Activated T-cell treated with anti-CD3 and anti-CD28 coated beads, Interleukin-2, amount 50 U/mL, for 1 hour (primary cell): ENCODE results near the gene NDRG2.
"Not testable (repeated sequence)": the region's sequence is repeated elsewhere in the genome, so short reads cannot be mapped to it uniquely, and the experiment has no call there.

Source experiments
- DNase-seq: peaks from one replicate; pipeline ENCODE4 v3.0.0-alpha.2; 2020

NDRG2 gene

DNA sequence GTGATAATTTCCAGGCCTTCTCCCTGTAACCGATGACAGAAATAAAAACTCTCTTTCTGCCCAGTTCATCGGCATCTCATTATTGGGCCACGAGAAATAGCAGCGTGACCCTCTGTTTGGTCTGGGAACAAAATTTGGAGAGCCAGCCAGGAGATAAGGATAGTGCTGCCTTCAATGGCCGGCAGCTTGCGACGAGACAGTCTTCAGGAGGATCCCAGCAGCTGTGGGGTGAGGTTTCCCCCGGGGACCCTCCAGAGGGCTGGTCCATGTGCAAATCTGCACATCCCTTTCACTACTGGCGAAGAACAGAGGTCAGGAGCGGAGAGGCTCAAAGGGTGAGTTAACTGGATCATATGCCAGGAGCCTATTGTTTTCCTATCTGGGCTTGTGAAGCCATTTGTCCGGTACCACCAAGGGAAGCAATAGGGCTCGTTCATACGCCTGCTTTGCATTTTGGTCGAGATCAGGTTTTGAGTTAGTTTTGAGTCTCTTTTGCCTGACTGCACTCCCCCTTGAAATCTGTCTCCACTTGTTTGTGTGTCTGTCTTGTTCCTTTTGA is 21.0 kb downstream of the NDRG2 start:
- no peak for DNase-seq

DNA sequence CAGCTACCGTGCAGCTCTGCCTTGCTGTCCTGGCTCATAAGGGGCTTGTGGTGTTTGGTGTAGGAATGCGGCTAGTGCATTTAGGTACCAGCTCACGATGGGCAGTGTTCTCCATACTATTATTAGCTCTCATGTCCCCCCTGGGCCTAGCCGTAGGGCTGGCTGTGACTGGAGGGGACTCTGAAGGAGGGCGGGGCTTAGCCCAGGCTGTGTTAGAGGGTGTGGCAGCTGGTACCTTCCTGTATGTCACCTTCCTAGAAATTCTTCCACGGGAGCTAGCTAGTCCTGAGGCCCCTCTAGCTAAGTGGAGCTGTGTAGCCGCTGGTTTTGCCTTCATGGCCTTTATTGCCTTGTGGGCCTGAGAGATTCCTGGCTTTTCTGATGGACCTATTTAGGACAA is 23.6 kb downstream of the NDRG2 start:
- no peak for DNase-seq

DNA sequence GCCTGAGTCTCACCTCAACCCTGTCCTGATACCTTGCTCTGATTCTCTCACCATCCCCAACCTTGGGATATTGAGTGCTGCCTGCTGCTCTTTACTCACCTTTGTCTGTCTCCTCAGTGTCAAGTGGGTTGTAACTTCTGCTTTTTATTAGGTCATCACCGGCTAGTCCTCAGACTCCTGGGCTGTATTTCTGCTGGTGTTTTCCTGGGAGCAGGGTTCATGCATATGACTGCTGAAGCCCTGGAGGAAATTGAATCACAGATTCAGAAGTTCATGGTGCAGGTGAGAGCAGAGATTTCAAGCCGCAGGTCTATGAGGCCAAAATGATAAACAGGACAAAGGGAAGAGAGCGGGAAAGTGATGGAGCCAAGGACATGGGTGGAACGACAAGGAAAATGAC is 25.3 kb downstream of the NDRG2 start:
- no peak for DNase-seq

DNA sequence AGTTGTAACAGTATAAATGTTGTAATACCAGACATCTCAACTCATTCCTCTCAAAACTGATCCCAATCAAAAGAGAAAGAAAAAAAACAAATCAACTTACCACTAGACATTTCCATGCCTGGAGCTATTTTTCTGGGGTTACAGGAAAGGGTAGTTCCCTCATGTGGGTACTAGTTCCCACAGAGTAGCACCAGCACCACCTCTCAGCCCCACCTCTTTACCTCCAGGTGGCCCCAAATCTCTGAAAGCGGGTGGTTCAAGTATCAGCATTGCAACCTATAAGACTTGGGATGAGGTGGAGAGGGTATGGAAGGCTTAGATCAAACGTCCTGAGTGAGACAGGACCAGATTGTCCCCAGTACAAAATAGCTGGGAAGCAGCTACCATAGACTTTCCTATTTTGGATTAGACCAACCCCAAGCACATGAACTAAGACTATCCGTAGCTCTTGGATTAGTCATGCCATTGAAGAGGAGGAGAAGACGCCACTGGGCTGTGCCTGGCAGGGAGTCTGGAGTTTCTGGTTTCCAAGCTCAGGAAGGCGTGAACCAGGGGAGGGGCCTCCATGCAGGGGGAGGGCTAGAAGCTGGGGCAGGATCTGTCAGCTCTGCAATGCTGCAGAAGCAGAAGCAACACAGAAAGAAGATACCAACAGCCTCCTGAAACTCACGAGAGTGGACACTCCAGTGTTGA is 26.0 kb downstream of the NDRG2 start, which contains the start of gene SLC39A2:
SLC39A2 (plus strand) TSS at position 620 of the 693 bp plus-strand sequence. CDS start 154 bp downstream, outside the sequence.
- DNase-seq, result no peak

DNA sequence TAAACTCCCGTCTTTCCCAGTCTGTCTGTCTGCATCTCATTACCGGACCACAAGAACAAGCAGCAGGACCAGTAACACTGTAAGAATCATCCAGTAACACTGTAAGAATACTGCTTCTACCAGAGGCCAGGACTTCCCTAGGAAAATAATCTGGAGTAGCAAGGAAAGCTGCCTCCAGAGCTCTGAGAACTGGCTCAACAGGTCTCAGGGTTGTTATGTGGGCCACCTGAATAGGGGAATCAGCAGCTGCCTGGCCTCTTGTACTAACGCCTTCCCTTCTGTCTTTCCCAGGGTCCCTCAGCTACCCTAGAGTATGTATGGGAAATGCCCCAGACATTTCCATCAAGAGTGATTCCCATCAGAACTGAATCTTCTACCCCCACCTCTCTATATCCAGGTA is 26.7 kb downstream of the NDRG2 start:
- no peak for DNase-seq

DNA sequence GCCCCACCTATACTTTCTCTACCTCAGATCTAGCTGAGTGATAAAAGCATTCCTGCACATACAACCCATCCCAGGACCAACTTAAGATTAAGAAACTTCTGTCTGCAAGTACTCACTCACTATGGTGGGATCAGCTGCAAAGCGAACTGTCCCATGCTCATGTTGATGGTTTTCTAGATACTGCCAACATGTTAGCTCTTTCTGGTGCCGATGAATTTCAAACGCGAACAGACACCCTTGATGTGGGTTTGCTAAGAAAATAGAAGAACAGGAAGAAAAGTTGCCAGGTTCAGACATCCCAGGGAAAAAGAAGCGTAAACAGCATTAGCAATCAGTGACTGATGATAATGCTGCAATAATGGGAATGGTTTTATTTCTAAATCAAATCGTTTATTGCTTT is 27.3 kb downstream of the NDRG2 start:
- no peak for DNase-seq

DNA sequence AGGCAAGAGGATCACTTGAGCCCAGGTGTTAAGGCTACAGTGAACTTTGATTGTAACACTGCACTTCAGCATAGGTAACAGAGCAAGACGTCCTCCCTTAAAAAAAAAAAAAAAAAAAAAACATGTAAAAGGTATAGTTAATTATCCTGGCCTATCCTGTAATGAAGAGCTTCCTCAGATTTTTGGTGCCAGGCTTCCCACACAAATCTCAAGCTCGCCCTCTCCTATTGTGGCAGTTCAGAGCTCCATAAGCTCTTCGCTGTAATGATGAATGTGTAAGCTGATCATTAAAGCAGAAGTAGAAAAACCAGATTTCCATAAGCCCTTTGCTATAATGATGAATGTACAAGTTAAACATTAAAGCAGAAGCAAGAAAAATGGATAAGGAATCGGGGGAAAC is 27.7 kb downstream of the NDRG2 start:
- no peak for DNase-seq

DNA sequence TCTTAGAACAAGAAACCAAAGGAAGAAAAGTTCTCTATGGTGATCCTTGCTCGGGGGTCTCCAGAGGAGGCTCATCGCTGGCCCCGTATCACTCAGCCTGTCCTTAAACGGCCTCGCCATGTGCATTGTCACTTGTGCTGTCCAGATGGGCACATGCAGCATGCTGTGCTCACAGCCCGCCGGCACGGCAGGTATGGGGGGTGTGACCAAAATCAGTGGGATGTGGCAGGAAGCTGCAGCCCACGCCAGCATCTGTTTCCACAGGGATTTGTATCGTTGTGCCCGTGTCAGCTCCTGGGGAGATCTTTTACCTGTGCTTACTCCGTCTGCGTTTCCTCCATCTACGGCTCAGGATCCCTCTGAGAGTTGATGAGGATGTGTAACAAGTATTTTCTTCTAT is 28.3 kb downstream of the NDRG2 start:
- DNase-seq, result no peak

DNA sequence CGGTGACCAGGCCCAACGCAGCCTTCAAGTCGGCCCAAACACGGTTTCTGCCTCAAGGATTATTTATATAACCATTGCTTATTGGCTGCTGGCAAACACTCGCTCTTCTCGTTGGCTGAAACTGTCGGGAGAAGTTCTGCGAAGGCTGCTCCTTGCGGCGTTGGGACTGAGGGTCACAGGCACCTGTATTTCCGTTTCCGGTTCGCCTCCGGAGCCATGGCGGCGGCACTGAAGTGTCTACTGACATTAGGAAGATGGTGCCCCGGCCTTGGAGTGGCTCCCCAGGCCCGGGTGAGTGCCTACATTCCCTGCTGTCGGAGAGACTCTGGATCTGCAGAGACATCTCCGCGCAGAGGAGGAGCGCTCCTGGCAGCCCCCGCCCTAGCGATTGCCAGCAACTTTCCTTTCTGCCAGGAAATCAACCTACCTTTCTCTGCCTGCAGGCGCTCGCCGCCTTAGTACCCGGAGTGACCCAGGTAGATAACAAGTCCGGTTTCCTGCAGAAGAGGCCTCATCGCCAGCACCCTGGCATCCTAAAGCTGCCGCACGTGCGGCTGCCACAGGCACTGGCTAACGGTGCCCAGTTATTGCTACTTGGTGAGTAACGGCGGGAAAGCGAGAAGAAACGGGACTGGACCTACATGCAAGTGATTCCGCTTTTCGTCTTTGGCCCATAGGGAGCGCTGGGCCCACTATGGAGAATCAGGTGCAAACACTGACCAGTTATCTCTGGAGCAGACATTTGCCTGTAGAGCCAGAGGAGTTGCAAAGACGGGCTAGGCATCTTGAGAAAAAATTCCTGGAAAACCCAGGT is 34.9 kb downstream of the NDRG2 start, which contains the start of gene METTL17:
METTL17 (plus strand) TSS at position 194 of the 814 bp plus-strand sequence; CDS start at position 217, 23 bp downstream.
- DNase-seq, result peak; percentile 81

DNA sequence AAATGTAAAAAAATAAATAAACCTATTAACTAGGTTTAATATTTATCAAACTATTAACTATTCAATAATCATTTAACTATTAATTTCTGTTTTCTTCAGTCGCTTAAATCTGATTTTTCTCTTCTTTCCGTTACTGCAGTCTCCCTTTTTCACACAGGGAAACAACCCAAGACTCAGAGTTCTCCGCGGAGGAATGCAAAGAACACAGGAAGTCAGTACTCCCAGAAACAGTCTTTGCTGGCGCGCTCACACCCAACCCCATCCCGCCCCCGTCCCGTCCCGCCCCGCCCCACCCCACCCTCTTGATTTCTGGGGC is 35.4 kb downstream of the NDRG2 start:
- no peak for DNase-seq

DNA sequence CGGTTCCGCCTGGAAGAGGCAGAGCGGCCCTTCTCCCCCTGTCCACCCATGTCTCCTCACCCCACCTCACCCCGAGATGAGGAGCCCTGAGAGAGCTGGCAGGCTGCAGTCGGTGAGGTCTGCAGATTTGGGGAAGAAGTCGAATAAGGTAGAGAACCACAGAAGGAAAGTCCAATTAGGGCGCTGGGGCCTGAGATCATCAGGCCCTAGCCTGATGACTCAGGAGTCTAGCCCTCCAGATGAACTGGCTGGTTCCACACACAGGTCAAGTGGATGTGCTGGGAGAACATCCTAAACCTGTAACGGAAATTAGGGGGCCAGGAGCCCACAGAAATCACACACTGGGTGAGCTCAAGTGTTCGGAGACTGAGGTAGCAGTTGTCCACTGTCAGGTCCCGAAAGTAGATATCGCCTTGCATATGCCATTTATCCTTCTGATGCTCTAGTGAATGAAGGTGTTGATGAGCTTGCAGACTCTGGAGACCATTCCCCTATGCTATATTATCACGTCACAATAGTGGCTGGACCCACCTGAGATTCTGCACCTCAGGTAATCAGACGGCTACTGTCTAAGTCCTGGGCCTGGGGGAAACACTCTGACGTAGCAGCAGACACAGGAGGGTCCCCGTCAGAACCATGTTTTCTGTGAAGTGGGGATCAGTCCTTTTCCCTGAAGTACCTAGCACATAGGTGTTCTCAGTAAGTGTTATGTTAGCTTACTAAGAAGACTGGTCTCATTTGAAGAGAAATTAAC is 36.0 kb downstream of the NDRG2 start:
- DNase-seq, result no peak

DNA sequence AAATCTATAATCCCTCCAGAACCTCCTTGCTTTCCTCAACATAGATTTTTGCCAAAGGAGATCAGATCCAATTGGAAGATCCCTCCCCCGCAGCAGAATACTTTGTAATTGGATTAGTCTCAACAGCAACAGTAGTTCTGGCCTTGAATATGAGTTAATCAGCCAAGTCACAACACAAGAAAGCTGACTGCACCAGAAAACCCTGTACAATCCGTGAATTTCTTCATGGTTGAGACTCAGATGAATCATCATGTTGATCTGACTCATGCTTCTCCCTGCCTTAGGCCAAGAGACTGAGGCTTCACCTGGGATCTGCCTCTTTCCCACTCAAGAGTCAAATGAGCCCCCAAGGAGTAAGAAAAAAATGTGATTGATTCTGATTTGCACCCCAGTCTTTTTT is 38.0 kb downstream of the NDRG2 start:
- DNase-seq, result no peak

DNA sequence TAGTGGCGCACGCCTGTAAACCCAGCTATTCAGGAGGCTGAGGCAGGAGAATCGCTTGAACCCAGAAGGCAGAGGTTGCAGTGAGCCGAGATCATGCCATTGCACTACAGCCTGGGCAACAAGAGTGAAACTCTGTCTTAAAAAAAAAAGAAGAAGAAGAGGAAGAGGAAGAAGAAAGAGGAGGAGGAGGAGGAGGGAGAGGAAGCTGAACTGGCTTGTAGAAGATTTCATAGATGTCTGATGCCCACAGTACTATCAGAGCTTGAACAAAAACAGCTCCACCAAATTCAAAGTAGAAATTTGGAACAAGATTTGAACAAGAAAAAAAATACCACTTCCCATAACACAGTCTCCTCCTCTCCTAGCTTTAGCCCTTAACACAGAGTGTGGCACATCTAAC is 39.2 kb downstream of the NDRG2 start:
- DNase-seq, result not testable (repeated sequence)

DNA sequence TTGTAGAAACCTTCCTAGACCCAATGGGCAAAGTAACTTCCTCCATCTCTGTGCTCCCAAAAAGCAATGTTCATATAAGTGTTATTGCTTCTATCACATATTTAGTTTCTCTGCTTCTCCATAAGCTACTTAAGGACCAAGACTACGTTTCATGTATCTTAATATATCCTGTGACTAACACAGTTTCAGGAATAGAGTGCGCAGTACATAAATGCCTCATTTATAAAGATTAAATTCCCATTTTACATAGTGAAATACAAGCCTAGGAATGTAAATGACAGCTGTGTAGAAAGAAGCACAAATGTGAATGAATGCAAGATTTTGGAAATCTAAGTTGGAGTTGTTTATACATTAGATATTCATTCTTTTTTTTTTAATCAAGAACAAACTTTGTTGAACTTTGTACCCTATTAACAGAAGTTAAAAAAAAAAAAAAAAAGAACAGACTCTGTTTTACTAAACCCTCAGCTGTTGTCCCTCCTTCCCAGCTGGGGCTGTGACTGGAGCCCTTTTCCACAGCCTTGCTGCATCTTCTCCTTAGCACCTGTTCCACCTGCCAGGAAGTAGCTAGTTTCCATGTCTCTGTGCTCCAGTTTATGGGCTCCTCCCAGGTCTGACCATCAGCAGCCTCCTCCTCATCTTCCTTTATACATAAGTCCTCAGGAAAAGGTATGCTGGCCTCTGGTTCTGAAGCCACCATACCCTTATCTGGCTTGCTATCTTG is 42.1 kb downstream of the NDRG2 start:
- no peak for DNase-seq

DNA sequence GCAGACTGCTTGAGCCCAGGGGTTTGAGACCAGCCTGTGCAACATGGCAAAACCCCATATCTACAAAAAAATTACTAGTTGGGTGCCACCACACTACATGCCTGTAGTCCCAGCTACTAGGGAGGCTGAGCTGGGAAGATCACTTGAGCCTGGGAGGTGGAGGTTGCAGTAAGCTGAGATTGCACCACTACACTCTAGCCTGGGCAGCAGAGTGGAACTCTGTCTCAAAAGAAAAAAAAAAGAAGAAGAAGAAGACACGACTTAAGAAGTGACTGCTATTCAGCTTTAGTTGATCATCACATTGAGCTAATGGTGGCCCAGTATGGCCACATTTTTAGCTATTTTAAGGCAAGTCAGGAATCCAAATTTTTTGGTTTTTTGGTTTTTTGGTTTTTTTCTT is 44.0 kb downstream of the NDRG2 start:
- no peak for DNase-seq

DNA sequence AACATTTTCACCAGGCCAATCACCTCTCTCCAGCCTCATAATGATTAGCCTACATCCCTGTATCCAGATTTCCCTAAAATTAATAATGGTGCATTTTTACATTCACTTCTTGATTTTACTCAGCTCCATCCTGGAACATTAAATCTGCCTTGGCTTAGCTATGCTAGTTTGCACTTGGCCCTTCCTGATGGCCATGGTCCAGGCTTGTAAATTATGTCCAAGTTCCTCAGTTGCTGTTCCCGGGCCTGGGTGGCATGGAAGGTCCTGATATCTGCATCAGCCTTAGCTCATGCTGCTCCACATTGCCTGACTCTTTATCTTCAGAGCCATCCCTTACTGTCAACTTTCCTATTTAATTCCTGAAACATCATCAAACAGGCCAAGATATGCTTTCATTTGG is 46.2 kb downstream of the NDRG2 start:
- no peak for DNase-seq

DNA sequence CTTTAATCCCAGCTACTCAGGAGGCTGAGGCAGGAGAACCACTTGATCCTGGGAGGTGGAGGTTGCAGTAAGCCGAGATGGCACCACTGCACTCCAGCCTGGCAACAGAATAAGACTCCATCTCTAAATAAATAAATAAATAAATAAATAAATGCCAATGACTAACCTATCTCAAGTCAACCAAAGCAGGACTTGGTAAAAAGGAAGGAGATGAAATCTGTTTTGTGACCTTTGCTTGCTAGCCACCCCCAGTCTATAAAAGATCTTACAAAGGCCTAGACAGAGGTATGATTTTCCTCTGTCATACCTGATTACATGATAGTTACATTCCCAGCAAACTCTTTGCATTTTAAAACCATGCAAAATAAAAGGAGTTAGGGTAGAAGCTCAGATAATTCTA is 48.6 kb downstream of the NDRG2 start:
- DNase-seq, result no peak

DNA sequence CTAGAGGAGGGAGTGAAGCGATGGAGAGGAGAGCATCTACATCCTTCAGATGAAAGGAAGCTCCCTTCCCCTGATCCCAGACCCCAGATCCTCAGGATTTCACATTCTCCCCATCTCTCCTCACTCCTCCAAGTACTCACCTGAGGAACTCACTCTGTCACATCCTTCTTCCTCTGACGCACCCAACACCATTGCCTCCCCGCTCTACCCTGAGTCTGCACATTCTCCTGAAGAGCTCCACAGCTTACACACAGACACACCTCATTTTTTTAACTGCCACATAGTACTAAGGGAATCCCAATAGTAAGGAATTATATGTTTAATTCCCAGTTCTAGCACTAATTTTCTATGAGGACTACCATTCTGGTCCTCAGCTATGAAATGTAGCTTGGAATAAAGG is 51.4 kb downstream of the NDRG2 start:
- DNase-seq, result no peak

DNA sequence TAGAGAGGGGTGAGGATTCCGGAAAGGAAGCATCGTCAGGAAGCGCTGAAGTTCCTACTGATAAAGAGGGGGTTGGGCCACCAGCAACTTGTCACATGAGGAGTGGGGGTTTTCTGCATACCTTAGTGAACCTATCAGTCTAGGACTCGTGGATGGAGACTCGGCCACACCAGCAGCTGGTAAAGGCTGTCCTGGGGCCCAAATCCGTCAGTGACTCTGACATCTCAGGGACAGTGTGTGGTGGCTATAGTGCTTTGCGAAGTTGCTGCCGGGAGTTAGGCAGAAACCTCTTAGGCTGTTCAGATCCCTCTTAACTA is 53.2 kb downstream of the NDRG2 start:
- no peak for DNase-seq

DNA sequence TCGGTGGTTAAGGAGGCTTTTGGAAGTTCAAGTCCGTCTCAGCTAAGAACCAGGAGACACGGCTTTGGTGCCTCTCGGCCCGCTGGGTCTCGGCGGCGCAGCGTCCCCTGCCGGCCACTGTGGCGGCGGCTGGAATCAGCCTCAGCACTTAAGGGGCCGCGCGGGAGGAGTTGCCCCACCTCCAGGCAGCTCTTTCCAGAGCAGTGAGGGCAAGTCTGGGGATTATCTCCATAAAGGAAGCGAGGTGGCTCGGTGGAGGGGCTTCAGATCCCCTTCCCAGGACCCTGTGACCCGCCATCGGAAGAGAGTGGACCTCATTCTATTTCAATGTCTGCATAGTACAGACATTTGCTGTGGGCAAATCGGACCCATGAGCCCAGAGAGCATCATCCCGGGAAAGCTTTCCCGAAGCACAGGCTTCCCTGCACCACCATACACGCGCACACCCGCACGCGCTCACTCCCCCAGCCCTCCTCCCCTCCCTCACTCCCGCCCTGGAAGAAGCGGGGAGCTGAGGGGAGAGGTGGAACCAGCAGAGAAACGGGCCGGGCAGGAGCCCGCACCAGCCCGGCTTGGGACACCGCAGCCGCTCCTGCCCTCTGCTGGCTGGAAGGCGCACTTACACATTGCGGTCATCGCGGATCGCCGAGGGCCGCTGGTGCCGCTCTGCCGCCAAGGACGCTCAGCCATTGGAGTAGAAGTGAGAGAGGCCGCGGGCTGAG is 53.7 kb downstream of the NDRG2 start:
- DNase-seq, result peak; percentile 82

DNA sequence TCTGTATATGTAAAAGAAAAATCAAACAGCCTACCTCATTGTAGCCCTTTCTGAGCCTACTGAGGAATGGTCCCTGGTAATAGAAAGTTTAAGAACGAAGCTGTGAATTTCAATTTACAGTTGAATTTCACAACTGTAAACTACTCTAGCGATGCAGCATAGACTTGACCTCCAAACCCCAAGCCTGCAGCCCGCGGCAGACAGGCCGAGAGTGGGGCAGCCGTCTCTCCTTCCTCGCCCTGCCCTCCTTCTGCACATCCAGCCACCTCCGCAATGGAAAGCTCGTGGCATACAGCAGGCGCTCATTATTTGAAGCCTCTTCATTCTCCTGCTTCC is 54.2 kb downstream of the NDRG2 start:
- DNase-seq, result no peak

DNA sequence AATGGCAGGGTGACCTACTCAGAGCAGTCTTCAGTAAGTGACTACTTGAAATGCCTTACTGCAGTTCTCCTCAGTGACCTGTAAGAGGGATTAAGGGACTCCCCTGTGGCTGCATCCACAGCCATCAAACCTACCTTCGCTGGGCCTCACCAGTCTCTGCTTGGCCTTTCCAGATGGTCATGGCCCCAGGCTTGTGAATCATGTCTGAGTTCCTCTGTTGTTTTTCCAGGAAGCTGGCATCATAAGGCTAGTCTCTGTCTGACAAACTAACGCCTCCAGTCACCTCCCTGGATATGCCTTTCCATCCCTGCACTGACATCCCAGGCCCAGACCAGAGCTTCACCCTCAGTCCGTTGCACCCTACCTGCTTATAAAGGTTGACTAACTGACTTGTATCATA is 55.5 kb downstream of the NDRG2 start:
- DNase-seq, result no peak
